K562 (cell line): ENCODE data around the gene LLGL1. TPM values are rescaled to one million over a fixed set of nuclear protein-coding genes. Genes with fewer than 3 reads are reported as not detected.
A peak's percentile ranks its signal among the peaks of the same experiment; 100 is the strongest.

Source experiments
- ETS1 ChIP-seq: conservative IDR thresholded peaks from 2 replicates; pipeline ENCODE4 v1.6.1; 2011; ENCODE audit warnings: low read depth, mild to moderate bottlenecking, low read length; ENCODE audit not compliant: control insufficient read depth
- EZH2 ChIP-seq: IDR thresholded peaks from 2 replicates; pipeline ENCODE4 v1.6.1; 2012; ENCODE audit warnings: low read depth, mild to moderate bottlenecking, inconsistent platforms, low read length, borderline replicate concordance
- HOMEZ ChIP-seq: fragments of 250-450 bp; sonication (Bioruptor Pico); IDR thresholded peaks from 2 replicates; pipeline ENCODE4 v1.4.0; 2020; ENCODE audit warnings: mild to moderate bottlenecking, moderate library complexity
- KDM1A ChIP-seq, 2 experiments: fragments of 450-650 bp; IDR thresholded peaks; 2 replicates each; pipeline ENCODE4 v1.6.1; 2016; ENCODE audit warnings: mild to moderate bottlenecking in 2 of 2
- NFRKB ChIP-seq: fragments of 450-650 bp; IDR thresholded peaks from 2 replicates; pipeline ENCODE4 v1.6.1; 2016; ENCODE audit warnings: low read depth
- POLR2B ChIP-seq: fragments of 450-650 bp; IDR thresholded peaks from 2 replicates; pipeline ENCODE4 v1.6.1; 2018; ENCODE audit warnings: low read depth; ENCODE audit not compliant: partially characterized antibody
- SREBF2 ChIP-seq: sonication (generic); formaldehyde crosslinking; IDR thresholded peaks from 2 replicates; pipeline ENCODE4 v1.4.0; 2020; ENCODE audit warnings: mild to moderate bottlenecking, missing genetic modification reagents
- ZBTB40 ChIP-seq, 2 experiments: fragments of 450-650 bp in 1 of 2; sonication (generic) in 1 of 2; formaldehyde crosslinking in 1 of 2; IDR thresholded peaks; 2 replicates each; pipeline versions ENCODE4 v1.7.1 to v1.9.0; 2016 to 2022; ENCODE audit warnings: inconsistent platforms in 1 of 2, mild to moderate bottlenecking in 1 of 2, missing genetic modification reagents in 1 of 2
- ZBTB49 ChIP-seq: sonication (generic); formaldehyde crosslinking; IDR thresholded peaks from 2 replicates; pipeline ENCODE4 v1.8.0; 2022; ENCODE audit warnings: missing genetic modification reagents, mild to moderate bottlenecking, borderline replicate concordance
- ZC3H8 ChIP-seq: fragments of 450-650 bp; IDR thresholded peaks from 2 replicates; pipeline ENCODE4 v1.6.1; 2017
- ZNF232 ChIP-seq: sonication (generic); formaldehyde crosslinking; IDR thresholded peaks from 2 replicates; pipeline ENCODE4 v1.8.0; 2022; ENCODE audit warnings: mild to moderate bottlenecking, missing genetic modification reagents
- polyA plus RNA-seq, 8 experiments: library from polyadenylated mRNA; depleted of rRNA in 4 of 8; stranded (reverse) in 5 of 8; unstranded in 3 of 8; fragments of >200 nt; fragmentation: Nextera tagmentation in 2 of 8; fragmentation: Illumina TruSeq in 1 of 8; extraction: Ambion mirVana in 2 of 8; extraction: Trizol in 1 of 8; gene quantifications; 2 replicates each; pipeline versions ENCODE4 v1.2.1 to v1.2.3, GENCODE V29; 2011 to 2014; ENCODE audit warnings: inconsistent platforms in 1 of 8, missing spikeins in 1 of 8
- total RNA-seq, 7 experiments: library from RNA; depleted of rRNA in 6 of 7; stranded (reverse); fragments of >200 nt in 6 of 7; fragmentation: Illumina TruSeq in 2 of 7; extraction: Trizol in 2 of 7; gene quantifications; 2 replicates each; pipeline versions ENCODE4 v1.2.1 to v1.2.3, GENCODE V29; 2011 to 2021; ENCODE audit warnings: low replicate concordance in 1 of 7

Gene LLGL1
- total and polyA plus RNA-seq, 9 of the 15 experiments (the other 6 are each of a cell fraction or from before 2014, with no cell fraction given), result 0.11 to 12.9 (median 5.3) TPM; not detected in 1

- TF ChIP-seq ETS1 (no peak), ZBTB49 (CRISPR knock-in tag) (no peak), SREBF2 (CRISPR knock-in tag) (no peak), HOMEZ (CRISPR knock-in tag) (no peak), ZNF232 (CRISPR knock-in tag) (no peak), ZC3H8 (no peak), KDM1A (IDR thresholded peaks at IDR 0.05) (peak in 1 of 2 experiments; percentile 48; a peak in 2 of 4 replicates), POLR2B (no peak), EZH2 (no peak), NFRKB (no peak), ZBTB40 (IDR thresholded peaks at IDR 0.05) (no peak), ZBTB40 (CRISPR knock-in tag; IDR thresholded peaks at IDR 0.05) (no peak)
These were observed 48.3 kb upstream of the LLGL1 start (continued) for GRCh38 chr17:18177133-18177532.
